SKM-1 (cell line): ENCODE results near the gene NUP214.
"Not testable (repeated sequence)": the region's sequence is repeated elsewhere in the genome, so short reads cannot be mapped to it uniquely, and the experiment has no call there.

Experiments
- DNase-seq: peaks from one replicate; lab custom pipeline; 2025; ENCODE audit not compliant: unreplicated experiment; lab: John Stamatoyannopoulos, UW

The NUP214 gene

GRCh38 chr9:131096269-131097125 lies 28.9 kb upstream of the NUP214 start, which contains the start of gene AIF1L:
Gene AIF1L (plus strand): TSS chr9:131096531. CDS start chr9:131096630, 99 bp downstream.
- no peak for DNase-seq

DNA sequence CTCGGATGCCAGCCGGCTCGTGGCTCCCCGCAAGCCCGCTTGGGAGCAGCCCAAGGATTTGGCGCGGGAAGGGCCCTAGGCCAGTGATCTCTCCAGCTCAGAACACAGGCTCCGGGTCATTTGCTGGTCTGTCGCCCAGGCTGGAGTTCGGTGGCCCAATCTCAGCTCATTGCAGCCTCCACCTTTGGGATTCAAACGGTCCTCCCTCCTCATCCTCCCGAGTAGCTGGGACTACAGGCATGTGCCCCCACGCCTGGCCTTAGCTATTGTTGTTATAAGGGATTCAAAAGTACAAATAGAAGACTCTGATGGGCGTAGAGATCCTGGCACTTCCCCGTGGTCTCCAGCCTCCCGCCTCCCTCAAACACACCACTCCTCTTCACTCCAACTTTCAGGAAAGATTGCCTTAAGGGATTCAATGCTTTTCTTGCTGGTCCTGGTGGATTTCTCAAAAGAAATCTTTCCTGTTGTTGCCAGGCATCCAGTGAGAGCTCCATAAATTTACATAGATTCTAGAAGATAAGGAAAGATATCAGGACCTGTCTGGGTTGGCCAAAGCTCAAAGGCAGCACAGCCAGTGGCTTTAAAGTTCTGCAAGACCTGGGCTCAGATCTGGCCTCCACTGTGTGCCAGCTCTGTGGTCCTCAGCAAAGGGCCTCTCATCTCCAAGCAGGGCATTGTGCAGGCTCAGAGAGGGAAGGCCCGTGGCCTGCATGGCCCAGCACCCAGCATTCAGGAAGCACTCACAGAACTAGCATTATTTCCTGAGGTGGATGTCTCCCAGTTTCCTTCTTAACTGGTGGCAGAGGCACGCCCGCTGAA lies 28.0 kb upstream of the NUP214 start:
- no peak for DNase-seq

DNA sequence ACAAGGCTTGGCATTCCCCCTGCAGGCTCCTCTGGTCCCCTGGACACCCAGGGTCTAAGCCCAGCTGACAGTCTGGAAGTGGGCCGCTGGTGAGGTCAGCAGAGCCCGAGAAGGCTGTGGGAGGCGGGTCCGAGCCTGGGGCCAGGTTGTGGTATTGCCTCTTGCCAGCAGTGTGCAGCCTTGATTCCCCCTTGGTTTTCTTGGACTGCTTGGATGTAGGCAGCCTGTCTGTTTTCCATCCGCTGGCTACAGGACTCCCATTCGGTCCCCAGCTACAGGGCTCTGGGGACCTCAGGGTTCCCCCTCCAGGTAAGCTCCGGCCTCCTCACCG lies 27.5 kb upstream of the NUP214 start:
- DNase-seq: no peak

- no peak for DNase-seq
Measured at GRCh38 chr9:131098391-131099101, 26.8 kb upstream of the NUP214 start.

DNA sequence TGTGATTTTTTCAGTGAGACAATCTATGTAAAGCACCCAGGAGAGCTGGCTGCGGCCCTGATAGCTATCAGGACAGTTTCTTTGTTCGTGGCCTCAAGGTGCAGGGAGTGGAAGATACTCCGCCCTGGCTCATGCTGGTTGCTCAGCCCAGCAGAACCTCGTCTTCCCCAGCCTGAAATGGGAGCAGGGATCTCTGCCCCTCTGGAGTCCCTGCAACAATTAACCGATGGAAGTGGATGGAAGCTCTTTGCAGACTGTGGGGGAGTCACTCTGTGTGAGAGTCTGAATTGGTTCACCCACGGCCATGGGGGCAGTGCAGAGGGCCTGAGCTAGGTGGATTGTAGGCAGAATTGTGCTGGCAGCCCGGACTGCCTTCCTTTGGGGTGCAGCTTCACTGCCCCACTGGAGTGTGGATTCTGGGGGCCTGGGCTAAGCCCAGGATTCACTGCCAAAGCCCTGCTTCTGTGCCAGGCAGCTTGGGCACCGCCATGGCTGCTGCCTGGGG lies 26.2 kb upstream of the NUP214 start:
- DNase-seq: no peak

GRCh38 chr9:131099845-131100244 lies 25.5 kb upstream of the NUP214 start:
- DNase-seq: not testable (repeated sequence)

- DNase-seq: no peak
Measured at GRCh38 chr9:131100445-131100844, 24.9 kb upstream of the NUP214 start.

DNA sequence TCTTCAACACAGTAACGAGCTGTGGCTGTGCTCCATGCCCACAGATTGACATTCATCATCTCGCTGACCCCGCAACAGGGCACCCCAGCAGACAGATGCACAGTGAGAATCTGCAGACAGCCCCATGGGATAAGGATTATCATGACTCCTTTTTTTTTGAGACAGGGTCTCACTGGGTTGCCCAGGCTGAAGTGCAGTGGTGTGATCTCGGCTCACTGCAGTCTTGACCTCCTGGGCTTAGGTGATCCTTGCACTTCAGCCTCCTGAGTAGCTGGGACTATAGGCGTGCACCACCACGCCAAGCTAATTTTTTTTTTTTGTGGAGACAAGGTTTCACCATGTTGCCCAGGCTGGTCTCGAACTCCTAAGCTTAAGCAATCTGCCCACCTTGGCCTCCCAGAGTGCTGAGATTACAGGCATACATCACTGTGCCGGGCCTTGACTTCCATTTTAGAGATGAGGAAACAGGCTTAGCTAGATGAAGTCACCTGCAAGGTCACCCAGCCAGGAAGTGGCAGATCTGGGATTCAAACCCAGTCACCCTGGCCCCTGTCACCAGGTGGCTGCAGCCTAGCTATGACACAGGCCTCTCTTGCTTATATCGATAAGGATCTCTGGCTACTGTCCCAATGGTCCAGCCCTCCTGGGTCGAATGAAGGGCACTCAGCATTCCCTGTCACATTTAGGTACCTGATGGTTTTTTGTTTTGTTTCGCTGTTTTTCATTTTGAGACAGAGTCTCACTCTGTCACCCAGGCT lies 24.0 kb upstream of the NUP214 start:
- no peak for DNase-seq

DNA sequence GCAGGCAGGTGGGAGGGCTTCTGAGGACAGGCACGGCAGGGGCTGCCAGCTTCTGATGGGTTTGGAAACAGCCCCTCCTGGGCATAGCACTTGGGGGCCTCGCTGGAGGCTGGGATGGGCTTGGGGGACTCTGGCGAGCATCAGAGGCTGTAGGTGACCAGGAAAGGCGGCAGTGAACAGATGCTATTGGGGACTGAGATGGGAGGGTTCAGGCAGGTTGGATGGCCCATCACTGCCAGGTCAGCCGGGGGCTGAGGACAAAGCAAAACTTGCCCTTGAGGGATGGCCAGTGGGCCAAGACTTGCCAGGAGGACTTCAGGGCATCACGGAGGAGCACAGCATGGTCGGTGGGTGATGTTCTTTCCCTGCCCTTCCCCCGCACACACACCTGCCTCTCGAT lies 22.4 kb upstream of the NUP214 start:
- DNase-seq: no peak

- DNase-seq: no peak
Measured at GRCh38 chr9:131103535-131103934, 21.9 kb upstream of the NUP214 start.

DNA sequence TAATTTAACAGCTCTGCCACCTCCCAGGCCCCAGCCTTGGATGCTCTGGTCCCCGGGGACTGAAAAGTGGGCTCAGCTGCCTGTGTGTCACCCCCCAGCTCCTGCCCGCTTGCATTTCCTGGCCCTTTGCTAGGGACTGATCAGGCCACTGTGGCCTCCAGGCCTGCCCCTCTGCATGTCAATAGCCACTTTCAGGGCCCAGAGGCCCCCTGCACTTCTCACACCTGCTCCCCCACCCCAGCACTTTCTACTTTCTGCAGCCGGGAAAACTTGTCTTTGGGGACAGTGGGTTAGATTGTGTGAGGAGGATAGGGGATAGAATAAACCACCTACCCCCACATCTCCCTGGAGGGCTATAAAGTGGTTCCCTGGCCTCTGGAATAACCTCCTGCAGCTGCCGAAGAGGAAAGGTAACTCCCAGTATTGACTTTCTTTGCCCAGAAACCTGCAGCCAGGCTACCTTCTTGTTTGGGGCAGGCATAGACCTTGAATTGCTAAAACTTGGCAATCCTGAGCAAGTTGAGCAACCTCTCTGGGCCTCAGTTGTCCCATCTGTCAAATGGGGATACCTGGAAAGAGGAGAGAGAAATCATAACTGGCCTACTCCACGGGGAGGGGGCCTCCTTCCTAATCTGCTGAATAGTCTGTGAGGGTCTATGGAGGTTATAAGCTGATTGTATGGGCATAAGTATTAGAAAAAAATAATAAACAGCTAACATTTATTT lies 21.2 kb upstream of the NUP214 start:
- no peak for DNase-seq

DNA sequence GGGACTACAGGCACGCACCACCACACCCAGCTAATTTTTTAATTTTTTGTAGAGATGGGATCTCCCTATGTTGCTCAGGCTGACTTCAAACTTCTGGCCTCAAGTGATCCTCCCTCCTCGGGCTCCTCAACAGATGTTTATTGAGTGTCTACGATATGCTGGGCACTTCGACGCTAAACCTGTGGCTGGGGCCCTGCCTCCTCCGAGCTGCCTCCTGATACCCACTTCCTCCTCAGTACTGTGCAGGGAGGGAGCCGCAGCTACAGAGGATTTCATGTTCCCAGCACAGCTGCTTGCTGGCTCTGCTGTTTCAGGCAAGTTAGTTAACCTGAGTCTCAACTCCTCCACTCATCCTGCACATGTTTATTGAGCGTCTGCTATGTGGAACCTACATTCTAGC lies 19.4 kb upstream of the NUP214 start:
- DNase-seq: no peak

DNA sequence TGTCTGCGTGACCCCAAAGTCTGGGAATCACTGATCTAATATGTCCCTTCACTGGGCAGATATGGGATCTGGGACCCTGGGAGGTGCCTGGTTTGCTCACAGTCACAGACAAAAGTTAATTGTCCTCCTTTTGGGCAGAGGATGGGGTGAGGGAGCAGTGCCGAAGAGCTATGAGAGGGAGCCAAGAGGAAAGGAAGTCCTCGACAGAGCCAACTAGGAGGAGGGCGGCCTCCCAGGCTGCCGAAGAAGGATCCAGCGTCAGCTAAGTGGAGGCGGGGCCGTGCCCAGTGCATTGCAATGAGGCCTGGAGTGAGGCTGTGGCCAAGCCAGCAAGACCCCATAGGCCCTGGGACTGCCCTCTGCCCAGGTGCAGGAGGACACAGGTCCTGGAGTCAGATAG lies 17.6 kb upstream of the NUP214 start:
- DNase-seq: no peak

GRCh38 chr9:131111186-131111853 lies 14.1 kb upstream of the NUP214 start:
- DNase-seq: no peak

GRCh38 chr9:131111854-131112311 lies 13.5 kb upstream of the NUP214 start:
- DNase-seq: no peak

DNA sequence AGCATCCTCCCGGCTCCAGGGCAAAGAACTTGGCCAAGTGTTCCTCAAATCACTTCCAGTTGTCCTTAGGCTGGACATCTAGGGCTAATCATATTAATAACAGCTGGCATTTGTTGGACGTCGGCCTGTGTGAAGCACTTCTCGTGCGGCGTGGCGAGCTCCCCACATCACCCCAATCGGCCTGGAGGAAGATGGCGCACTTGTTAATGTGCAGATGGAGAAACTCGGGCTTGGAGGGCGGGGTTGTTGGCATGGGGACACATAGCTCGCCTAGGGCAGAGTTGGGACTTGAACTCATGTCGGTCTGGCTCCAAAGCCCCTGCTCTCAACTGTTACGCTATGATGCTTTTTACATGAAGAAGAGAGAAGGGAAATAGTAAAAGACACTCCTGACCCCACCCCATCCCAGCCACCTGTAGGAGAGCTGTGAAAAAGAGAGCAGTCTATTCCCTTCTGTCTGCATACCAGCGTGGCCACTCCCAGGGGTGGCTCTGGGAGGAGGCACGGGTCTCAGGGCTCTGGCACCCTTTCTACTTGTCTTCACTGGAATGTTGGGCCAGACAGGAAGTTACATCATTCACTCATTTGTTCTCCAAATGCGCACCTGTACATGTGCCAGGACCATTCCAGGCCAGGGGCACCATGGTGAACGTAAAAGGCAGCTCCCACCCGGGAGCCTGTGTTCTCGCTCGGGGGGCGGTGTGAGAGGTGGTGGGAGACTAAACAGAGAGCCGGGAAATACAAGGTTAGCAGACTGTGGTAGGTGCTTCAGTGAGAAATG lies 12.8 kb upstream of the NUP214 start:
- no peak for DNase-seq

DNA sequence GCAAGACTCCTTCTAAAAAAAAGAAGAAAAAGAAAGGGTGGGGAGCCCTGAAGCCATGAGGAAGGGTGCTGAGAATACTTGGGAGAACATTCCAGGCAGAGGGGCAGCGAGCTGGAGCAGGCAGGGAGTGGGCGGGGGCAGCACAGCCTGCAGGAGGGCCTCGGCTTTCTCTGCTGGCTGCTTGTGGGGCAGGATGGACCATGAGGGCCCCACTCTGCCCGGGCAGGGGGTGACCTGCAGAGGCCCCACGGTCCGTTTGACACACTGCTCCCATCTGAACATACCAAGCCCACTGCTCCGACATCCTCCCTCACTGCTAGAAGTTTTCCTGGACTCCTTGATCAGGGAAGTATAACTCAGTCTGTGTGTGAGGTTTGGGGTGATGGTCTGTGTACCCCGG lies 11.7 kb upstream of the NUP214 start:
- DNase-seq: no peak

GRCh38 chr9:131114084-131114535 lies 11.3 kb upstream of the NUP214 start:
- DNase-seq: no peak

GRCh38 chr9:131115360-131115742 lies 10.0 kb upstream of the NUP214 start:
- DNase-seq: not testable (repeated sequence)
